Measurements from ENCODE around the gene CMC1. TPM values are rescaled to one million over a fixed set of nuclear protein-coding genes. Genes with fewer than 3 reads are reported as not detected.

The CMC1 gene
- total and polyA plus RNA-seq, 9 of the 15 experiments (the other 6 are each of a cell fraction or from before 2014, with no cell fraction given) = 15.9 to 74.6 (median 48.9) TPM

- TF ChIP-seq RREB1 (CRISPR knock-in tag; IDR thresholded peaks at IDR 0.05) = no peak
- TF ChIP-seq PKNOX1 (IDR thresholded peaks at IDR 0.05) = peak; percentile 83
- TF ChIP-seq TRIM24 (IDR thresholded peaks at IDR 0.05) = no peak
- TF ChIP-seq ERF (CRISPR knock-in tag; IDR thresholded peaks at IDR 0.05) = no peak
- TF ChIP-seq WHSC1 (IDR thresholded peaks at IDR 0.05; ENCODE audit: low read length) = no peak
- no peak for TF ChIP-seq PYGO2 (tag; IDR thresholded peaks at IDR 0.05)
- no peak for TF ChIP-seq ZBTB5 (IDR thresholded peaks at IDR 0.05)
- TF ChIP-seq CREB1 (IDR thresholded peaks at IDR 0.05) = peak; percentile 45; the same call in 1 of the 2 replicates
- TF ChIP-seq CREB1 (CRISPR knock-in tag; IDR thresholded peaks at IDR 0.05) = no peak
- TF ChIP-seq KAT8 (IDR thresholded peaks at IDR 0.05; ENCODE audit: low read depth) = no peak
- no peak for TF ChIP-seq STAT6 (CRISPR knock-in tag; IDR thresholded peaks at IDR 0.05)
- 0 out of 2 replicates have a peak, but pooled peaks have one; percentile 17 for TF ChIP-seq CGGBP1 (CRISPR knock-in tag; IDR thresholded peaks at IDR 0.05)
- 0 out of 4 replicates have a peak, but pooled peaks of 1 of the 2 experiments have one; percentile 14 for TF ChIP-seq RCOR1 (IDR thresholded peaks at IDR 0.05; ENCODE audit: borderline replicate concordance in 1 of 2, low read depth in 2 of 2, low read length in 2 of 2)
- no peak for TF ChIP-seq GTF2F1 (IDR thresholded peaks at IDR 0.05; ENCODE audit: low read depth, low read length)
- TF ChIP-seq POLR3G (IDR thresholded peaks at IDR 0.05; ENCODE audit: extremely low read depth, insufficient read length, insufficient replicate concordance) = no peak
- TF ChIP-seq YY1 (IDR thresholded peaks at IDR 0.05; ENCODE audit: borderline replicate concordance in 1 of 3, control insufficient read depth in 1 of 3, extremely low read depth in 1 of 3, insufficient read depth in 3 of 3, insufficient read length in 1 of 3, insufficient replicate concordance in 2 of 3, low read depth in 1 of 3, low read length in 2 of 3) = no peak
- no peak for TF ChIP-seq RBM34 (IDR thresholded peaks at IDR 0.05; ENCODE audit: borderline replicate concordance, insufficient read depth, low read length)
Measured at GRCh38 chr3:28348265-28348628, 106.8 kb downstream of the CMC1 start (continued).
